OCI-LY1 (cell line): ENCODE data around the gene ROR2.

Source experiments
- H2AFZ ChIP-seq: fragments of 200-600 bp; sonication (generic), shearing (Covaris generic); 2 replicates; pipeline ENCODE4 v1.6.0; 2014; ENCODE audit warnings: antibody characterized with exemption, mild to moderate bottlenecking, low read length
- H3F3A ChIP-seq: fragments of 200-600 bp; sonication (generic), shearing (Covaris generic); 2 replicates; pipeline ENCODE4 v1.6.0; 2014; ENCODE audit warnings: mild to moderate bottlenecking, antibody characterized with exemption, low read length, moderate library complexity; ENCODE audit not compliant: insufficient read depth
- H3K27ac ChIP-seq: fragments of 200-600 bp; sonication (generic); 2 replicates; pipeline ENCODE4 v1.5.1; 2014; ENCODE audit warnings: low read length, mixed run types, mild to moderate bottlenecking, low read depth; ENCODE audit not compliant: poor library complexity, severe bottlenecking
- H3K27me3 ChIP-seq: fragments of 200-600 bp; sonication (generic); 2 replicates; pipeline ENCODE4 v1.6.0; 2014; ENCODE audit warnings: antibody characterized with exemption, mild to moderate bottlenecking, low read length, moderate library complexity; ENCODE audit not compliant: insufficient read depth
- H3K36me3 ChIP-seq: fragments of 200-600 bp; sonication (generic); 2 replicates; pipeline ENCODE4 v1.6.1; 2014; ENCODE audit warnings: mild to moderate bottlenecking, antibody characterized with exemption, low read length, moderate library complexity, mixed read lengths; ENCODE audit not compliant: insufficient read depth
- H3K4me1 ChIP-seq: fragments of 200-600 bp; sonication (generic); 2 replicates; pipeline ENCODE4 v1.5.1; 2014; ENCODE audit warnings: mild to moderate bottlenecking, low read length, moderate library complexity; ENCODE audit not compliant: insufficient read depth, severe bottlenecking
- H3K4me2 ChIP-seq: fragments of 200-600 bp; sonication (generic), shearing (Covaris generic); 2 replicates; pipeline ENCODE4 v1.6.1; 2014; ENCODE audit warnings: low read length
- H3K4me3 ChIP-seq: fragments of 200-600 bp; sonication (generic); 2 replicates; pipeline ENCODE4 v1.5.1; 2014; ENCODE audit warnings: low read length, low read depth, mild to moderate bottlenecking, mixed read lengths; ENCODE audit not compliant: poor library complexity, severe bottlenecking
- H3K79me2 ChIP-seq: fragments of 200-600 bp; shearing (Covaris generic); 2 replicates; pipeline ENCODE4 v1.6.1; 2016; ENCODE audit warnings: mixed run types, low read length, mixed read lengths; ENCODE audit not compliant: insufficient read depth
- H3K9ac ChIP-seq: fragments of 200-600 bp; sonication (generic), shearing (Covaris generic); 2 replicates; pipeline ENCODE4 v1.6.1; 2014; ENCODE audit warnings: mild to moderate bottlenecking, low read length, mixed read lengths
- H3K9me2 ChIP-seq: fragments of 200-600 bp; sonication (generic), shearing (Covaris generic); 2 replicates; pipeline ENCODE4 v1.6.1; 2014; ENCODE audit warnings: low read depth, mild to moderate bottlenecking, low read length, mixed read lengths
- H3K9me3 ChIP-seq: fragments of 200-600 bp; shearing (Covaris generic); 2 replicates; pipeline ENCODE4 v1.6.1; 2014; ENCODE audit warnings: low read length, mixed read lengths
- H4K20me1 ChIP-seq: fragments of 200-600 bp; sonication (generic), shearing (Covaris generic); 2 replicates; pipeline ENCODE4 v1.6.0; 2016; ENCODE audit warnings: mild to moderate bottlenecking, low read length; ENCODE audit not compliant: insufficient read depth
- EZH2 ChIP-seq: fragments of 200-600 bp; sonication (generic), shearing (Covaris generic); IDR thresholded peaks from 2 replicates; pipeline ENCODE4 v1.8.0; 2017; ENCODE audit warnings: borderline replicate concordance, mixed run types, mild to moderate bottlenecking, antibody characterized with exemption, low read length, moderate library complexity, mixed read lengths
- TF ChIP-seq, protein P1 (sequence below): fragments of 200-600 bp; sonication (generic), shearing (Covaris generic); IDR thresholded peaks from 2 replicates; pipeline ENCODE4 v1.5.1; 2017; ENCODE audit warnings: mild to moderate bottlenecking, antibody characterized with exemption, low read length, moderate library complexity, mixed read lengths

Gene ROR2

GRCh38 chr9:91820949-91821880 lies 128.8 kb downstream of the ROR2 start:
- H3K27ac ChIP-seq = no peak overlapping the region
- no peaks in the 10 kb centered on the region for H3K36me3 ChIP-seq
- no peak for TF ChIP-seq EZH2
- TF ChIP-seq, protein P1, sequence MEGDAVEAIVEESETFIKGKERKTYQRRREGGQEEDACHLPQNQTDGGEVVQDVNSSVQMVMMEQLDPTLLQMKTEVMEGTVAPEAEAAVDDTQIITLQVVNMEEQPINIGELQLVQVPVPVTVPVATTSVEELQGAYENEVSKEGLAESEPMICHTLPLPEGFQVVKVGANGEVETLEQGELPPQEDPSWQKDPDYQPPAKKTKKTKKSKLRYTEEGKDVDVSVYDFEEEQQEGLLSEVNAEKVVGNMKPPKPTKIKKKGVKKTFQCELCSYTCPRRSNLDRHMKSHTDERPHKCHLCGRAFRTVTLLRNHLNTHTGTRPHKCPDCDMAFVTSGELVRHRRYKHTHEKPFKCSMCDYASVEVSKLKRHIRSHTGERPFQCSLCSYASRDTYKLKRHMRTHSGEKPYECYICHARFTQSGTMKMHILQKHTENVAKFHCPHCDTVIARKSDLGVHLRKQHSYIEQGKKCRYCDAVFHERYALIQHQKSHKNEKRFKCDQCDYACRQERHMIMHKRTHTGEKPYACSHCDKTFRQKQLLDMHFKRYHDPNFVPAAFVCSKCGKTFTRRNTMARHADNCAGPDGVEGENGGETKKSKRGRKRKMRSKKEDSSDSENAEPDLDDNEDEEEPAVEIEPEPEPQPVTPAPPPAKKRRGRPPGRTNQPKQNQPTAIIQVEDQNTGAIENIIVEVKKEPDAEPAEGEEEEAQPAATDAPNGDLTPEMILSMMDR = no peak
- H3K4me1 ChIP-seq = no peaks in the 10 kb centered on the region
- no peaks in the 10 kb centered on the region for H3K79me2 ChIP-seq
- H3K9ac ChIP-seq = no peak overlapping the region
- H3K9me2 ChIP-seq = no peaks in the 10 kb centered on the region
- no peaks in the 10 kb centered on the region for H3K9me3 ChIP-seq
- no peak overlapping the region for H2AFZ ChIP-seq
- no peaks in the 10 kb centered on the region for H3K27me3 ChIP-seq
- H4K20me1 ChIP-seq = no peaks in the 10 kb centered on the region
- H3F3A ChIP-seq = no peaks in the 10 kb centered on the region
- H3K4me2 ChIP-seq = no peak overlapping the region
- H3K4me3 ChIP-seq = no peak overlapping the region

GRCh38 chr9:91820126-91820750 lies 129.8 kb downstream of the ROR2 start:
- Histone ChIP-seq H3K9ac (no peak overlapping the region), H3K4me2 (no peak overlapping the region), H3K36me3 (no peaks in the 10 kb centered on the region), H3K4me3 (no peak overlapping the region), H3K4me1 (no peaks in the 10 kb centered on the region), H3K27ac (no peak overlapping the region), H3K9me2 (no peaks in the 10 kb centered on the region), H3F3A (no peaks in the 10 kb centered on the region), H3K79me2 (no peaks in the 10 kb centered on the region), H3K27me3 (no peaks in the 10 kb centered on the region), H2AFZ (no peak overlapping the region), H4K20me1 (no peaks in the 10 kb centered on the region), H3K9me3 (no peaks in the 10 kb centered on the region)
- no peak for TF ChIP-seq EZH2
- TF ChIP-seq, protein P1 = no peak

GRCh38 chr9:91818647-91819403 lies 131.2 kb downstream of the ROR2 start:
- Histone ChIP-seq H3K9me3 (no peaks in the 10 kb centered on the region), H3K9me2 (no peaks in the 10 kb centered on the region), H3K27me3 (no peaks in the 10 kb centered on the region), H3K9ac (no peak overlapping the region), H4K20me1 (no peaks in the 10 kb centered on the region), H3K4me2 (no peak overlapping the region), H3K4me1 (no peaks in the 10 kb centered on the region), H3F3A (no peaks in the 10 kb centered on the region), H3K4me3 (no peak overlapping the region), H3K36me3 (no peaks in the 10 kb centered on the region), H2AFZ (no peak overlapping the region), H3K27ac (no peak overlapping the region), H3K79me2 (no peaks in the 10 kb centered on the region)
- TF ChIP-seq EZH2 = no peak
- TF ChIP-seq, protein P1 = no peak
